Astrocyte of the hippocampus (primary cell): Measurements from ENCODE around the gene LRRC71.

Experiments
- DNase-seq: peaks from one replicate; pipeline ENCODE4 v3.0.0; 2011; ENCODE audit warnings: low read depth, low spot score

LRRC71 gene

DNA sequence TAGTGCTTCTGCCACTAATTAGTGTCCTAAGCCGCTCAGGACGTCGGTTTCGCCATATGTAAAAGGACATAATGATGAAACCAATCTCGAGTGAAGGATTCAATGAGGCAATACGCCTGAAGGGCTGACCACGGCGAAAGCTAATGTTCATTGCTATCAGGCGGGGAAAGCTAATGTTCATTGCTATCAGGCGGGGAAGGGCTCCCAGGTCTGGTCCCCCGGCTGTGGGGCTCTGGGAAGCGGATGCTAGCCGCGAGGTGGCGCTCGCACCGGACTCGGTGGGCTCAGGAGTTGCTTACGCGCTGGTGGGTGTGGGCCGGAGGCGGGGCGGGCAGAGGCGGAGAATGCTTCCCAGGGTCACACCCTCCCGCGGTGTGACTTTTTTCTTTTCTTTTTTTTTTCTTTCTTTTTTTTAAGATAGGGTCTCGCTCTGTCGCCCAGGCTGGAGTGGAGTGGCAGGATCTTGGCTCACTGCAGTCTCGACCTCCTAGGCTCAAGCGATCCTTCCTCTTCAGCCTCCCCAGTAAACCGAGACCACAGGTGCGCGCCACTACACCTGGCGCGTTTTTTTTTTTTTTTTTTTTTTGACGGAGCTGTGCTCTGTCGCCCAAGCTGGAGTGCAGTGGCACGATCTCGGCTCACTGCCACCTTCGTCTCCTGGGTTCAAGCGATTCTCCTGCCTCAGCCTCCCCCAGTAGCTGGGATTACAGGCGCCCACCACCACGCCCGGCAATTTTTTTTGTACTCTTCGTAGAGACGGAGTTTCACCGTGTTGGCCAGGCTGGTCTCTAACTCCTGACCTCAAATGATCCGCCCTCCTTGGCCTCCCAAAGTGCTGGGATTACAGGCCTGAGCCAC is 28.0 kb upstream of the LRRC71 start:
- DNase-seq, result peak; percentile 96

- peak; percentile 56 for DNase-seq
Observed at GRCh38 chr1:156893048-156893953, 27.1 kb upstream of the LRRC71 start, which contains the start of gene PEAR1. Gene PEAR1 (plus strand): TSS chr1:156893718. CDS start chr1:156903927, 10,209 bp downstream.

GRCh38 chr1:156894001-156894400 is 26.4 kb upstream of the LRRC71 start:
- peak; percentile 49 for DNase-seq

GRCh38 chr1:156894711-156895454 is 25.5 kb upstream of the LRRC71 start:
- no peak for DNase-seq

GRCh38 chr1:156895455-156895812 is 25.0 kb upstream of the LRRC71 start:
- DNase-seq, result no peak

DNA sequence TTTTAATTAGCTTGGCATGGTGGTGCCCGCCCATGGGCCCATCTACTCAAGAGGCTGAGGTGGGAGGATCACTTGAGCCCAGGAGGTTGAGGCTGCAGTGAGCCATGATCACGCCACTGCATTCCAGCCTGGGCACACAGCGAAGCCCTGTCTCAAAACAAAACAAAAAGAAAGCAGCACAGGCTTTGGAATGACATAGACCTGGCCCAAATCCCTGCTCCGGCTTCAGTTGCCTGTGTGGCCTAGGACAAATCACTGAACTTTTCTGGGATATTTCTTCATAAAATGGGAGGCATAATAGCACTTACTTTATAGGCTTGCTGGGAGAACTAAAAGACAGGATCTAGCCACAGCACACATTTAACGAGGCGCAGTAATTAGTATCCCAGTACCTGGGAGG is 24.5 kb upstream of the LRRC71 start:
- peak; percentile 52 for DNase-seq

- DNase-seq, result peak; percentile 95
Observed at GRCh38 chr1:156896490-156897033, 23.9 kb upstream of the LRRC71 start.

DNA sequence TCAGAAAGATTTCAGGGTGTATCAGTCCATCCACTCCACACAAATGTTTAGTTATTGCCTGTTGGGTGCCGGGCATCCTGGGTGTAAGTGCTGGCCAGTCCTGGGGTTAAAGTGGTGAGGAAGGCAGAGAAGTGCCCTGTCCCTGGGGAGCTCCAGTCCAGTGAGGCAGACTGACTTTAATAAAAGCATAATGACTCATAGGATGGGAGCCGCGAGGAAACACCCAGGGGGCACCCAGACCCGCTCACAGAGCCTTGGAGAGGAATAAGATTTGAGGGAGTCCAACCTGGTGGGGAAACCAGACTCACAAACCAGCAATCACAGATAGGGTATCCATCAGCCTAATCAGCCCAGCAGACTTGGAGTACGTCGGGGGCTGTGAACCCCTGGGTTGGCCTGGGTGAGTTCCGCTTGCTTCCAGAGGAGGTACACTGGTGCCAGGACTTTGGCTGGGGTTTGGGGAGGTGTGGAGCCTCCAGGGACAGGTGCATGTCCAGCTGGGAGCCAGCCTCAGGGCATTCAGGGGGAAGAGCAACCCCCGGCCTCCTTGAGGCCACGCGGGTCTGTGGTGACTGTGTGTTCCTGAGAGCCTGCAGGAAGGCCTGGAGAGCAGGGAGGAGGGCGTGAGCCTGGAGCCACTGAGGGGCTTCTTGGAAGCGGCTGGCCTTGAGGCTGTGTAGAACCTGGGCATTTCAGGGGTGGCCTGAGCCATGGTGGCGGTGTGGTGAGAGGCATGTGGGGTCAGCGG is 23.2 kb upstream of the LRRC71 start:
- DNase-seq, result peak; percentile 77

GRCh38 chr1:156898161-156898566 is 22.3 kb upstream of the LRRC71 start:
- DNase-seq, result peak; percentile 57

GRCh38 chr1:156898971-156899664 is 21.3 kb upstream of the LRRC71 start:
- DNase-seq, result no peak

GRCh38 chr1:156899956-156900718 is 20.3 kb upstream of the LRRC71 start:
- DNase-seq, result peak; percentile 90

GRCh38 chr1:156900896-156901589 is 19.4 kb upstream of the LRRC71 start:
- DNase-seq, result no peak

DNA sequence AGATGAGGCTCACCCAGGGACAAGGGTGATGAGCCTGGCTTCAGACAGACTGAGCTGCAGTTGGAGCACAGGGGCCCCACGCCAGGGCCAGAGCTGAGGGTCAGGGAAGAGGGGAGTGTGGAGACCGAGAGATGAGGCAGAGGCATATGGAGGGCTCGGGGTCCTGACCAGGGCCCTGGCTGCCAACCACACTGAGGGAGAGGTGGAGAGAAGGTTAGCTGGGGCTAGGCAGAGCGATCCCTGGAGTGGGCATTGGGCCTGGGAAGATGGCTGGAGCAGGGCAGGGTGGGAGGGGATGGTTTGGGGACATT is 18.9 kb upstream of the LRRC71 start:
- DNase-seq, result no peak

DNA sequence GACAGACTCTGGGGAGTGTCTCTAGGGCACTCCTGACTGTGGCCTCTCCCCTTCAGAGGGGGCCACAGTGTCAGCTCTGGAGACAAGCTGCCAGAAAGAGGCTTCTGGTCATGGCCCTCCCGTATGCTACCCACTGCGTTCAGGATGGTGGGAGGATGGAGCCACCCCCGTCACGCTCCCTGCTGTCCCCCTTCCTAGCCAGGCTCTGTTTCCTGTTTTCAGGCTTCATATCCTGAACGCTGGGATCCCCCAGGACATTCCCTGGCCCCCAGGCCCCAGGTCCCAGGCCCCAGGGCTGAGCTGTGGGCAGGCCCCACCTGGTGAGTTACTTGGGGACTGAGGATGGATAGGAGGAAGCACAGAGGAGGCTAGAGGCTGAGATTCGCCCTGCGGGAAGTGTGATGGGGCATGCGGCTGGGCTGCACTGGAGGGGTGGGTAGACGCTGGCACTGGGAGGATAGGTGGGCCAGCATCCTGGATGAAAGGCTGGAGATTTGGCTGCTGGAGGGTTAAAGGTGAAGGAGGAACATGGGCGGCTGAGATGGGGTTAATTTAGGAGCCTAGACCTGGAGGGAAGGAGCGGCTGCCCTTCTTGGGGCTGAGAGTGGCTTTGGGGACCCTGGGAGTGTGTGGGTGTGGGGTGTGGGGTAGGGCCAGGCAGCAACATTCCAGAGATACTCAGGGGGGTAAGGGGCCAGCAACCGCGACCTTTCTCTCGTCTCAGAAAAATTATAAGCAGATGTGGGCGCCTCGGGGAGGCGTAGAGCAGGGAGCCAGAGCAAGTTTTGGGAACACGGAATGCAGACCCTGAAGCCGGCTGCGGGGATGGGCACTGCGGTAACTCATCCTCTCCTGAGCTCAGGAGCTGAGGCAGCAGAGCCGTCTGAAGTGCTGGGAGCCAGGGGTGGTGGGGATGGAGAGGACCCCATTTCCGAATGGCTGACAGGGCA is 18.2 kb upstream of the LRRC71 start:
- no peak for DNase-seq

GRCh38 chr1:156903328-156904091 is 16.9 kb upstream of the LRRC71 start:
- DNase-seq, result no peak

GRCh38 chr1:156904187-156904959 is 16.1 kb upstream of the LRRC71 start:
- no peak for DNase-seq
